Lung (tissue), 12 donors: ENCODE data around the gene CHN1. TPM values are rescaled to one million over a fixed set of nuclear protein-coding genes. Genes with fewer than 3 reads are reported as not detected.

ENCODE experiments used
- ATAC-seq: fragments of 200-7000 bp; cut with Tn5 transposase; one replicate; pipeline ENCODE4 v1.9.1; 2020; ENCODE audit warnings: moderate number of reproducible peaks; ENCODE audit not compliant: insufficient read depth, low FRiP score
- DNase-seq, 3 donors: peaks; one replicate each; pipeline ENCODE4 v3.0.0-alpha.2; 2013 to 2017
- H3K27ac ChIP-seq, 2 donors: one replicate each; pipeline ENCODE4 v1.5.1; 2013; ENCODE audit warnings: mild to moderate bottlenecking in 2 of 2, moderate library complexity in 2 of 2, control low read depth in 1 of 2, inconsistent platforms in 1 of 2, low read depth in 1 of 2, low read length in 1 of 2
- H3K27me3 ChIP-seq, 3 donors: one replicate each; pipeline ENCODE4 v1.5.1; 2013; ENCODE audit warnings: low read length in 2 of 3; ENCODE audit not compliant: control insufficient read depth in 3 of 3, insufficient read depth in 3 of 3
- H3K36me3 ChIP-seq, 4 donors: one replicate each; pipeline ENCODE4 v1.5.1; 2013; ENCODE audit warnings: low read length in 4 of 4, mild to moderate bottlenecking in 1 of 4, moderate library complexity in 1 of 4; ENCODE audit not compliant: control insufficient read depth in 4 of 4, insufficient read depth in 4 of 4
- H3K4me1 ChIP-seq, 5 donors: one replicate each; pipeline ENCODE4 v1.5.1; 2013; ENCODE audit warnings: low read length in 5 of 5, mild to moderate bottlenecking in 2 of 5, moderate library complexity in 1 of 5; ENCODE audit not compliant: control insufficient read depth in 5 of 5, insufficient read depth in 5 of 5
- H3K4me3 ChIP-seq: one replicate; pipeline ENCODE4 v1.5.1; 2013; ENCODE audit warnings: mild to moderate bottlenecking, control low read depth, moderate library complexity
- H3K9ac ChIP-seq, 2 donors: one replicate each; pipeline ENCODE4 v1.5.1; 2013; ENCODE audit warnings: low read length in 2 of 2, control low read depth in 1 of 2; ENCODE audit not compliant: insufficient read depth in 1 of 2
- H3K9me3 ChIP-seq, 4 donors: one replicate each; pipeline ENCODE4 v1.5.1; 2013; ENCODE audit warnings: low read length in 3 of 4, mild to moderate bottlenecking in 1 of 4, moderate library complexity in 1 of 4; ENCODE audit not compliant: control insufficient read depth in 4 of 4, insufficient read depth in 3 of 4
- CTCF ChIP-seq: IDR thresholded peaks from 2 replicates; pipeline ENCODE4 v1.5.1; 2012; ENCODE audit warnings: mild to moderate bottlenecking; ENCODE audit errors: control extremely low read depth, extremely low read depth
- WGBS, 2 donors: extraction: QIAGEN DNeasy Blood & Tissue Kit; methylation state at CpG; one replicate each; pipeline ENCODE4 v1.1.7; 2013; 5-methylcytosine and 5-hydroxymethylcytosine counted together
- polyA plus RNA-seq, 2 donors: library from polyadenylated mRNA; stranded (reverse); fragments of 200-250 nt; gene quantifications; one replicate each; pipeline ENCODE4 v1.2.1, GENCODE V29; 2013
- total RNA-seq, 2 donors: library from RNA; depleted of rRNA in 1 of 2; stranded (reverse); fragments of >200 nt in 1 of 2; gene quantifications; one replicate each; pipeline ENCODE4 v1.2.1, GENCODE V29; 2014 to 2021
- donor health status: control.
- donor health status: control.
- donor health status: Bipolar disorder and iron deficiency.
- donor health status: healthy.
- donor health status: DM: yes; HTN: yes; CAD: no.

Gene CHN1
- total and polyA plus RNA-seq, 4 donors: 6.8 to 80.9 (median 14.5) TPM

- H3K27ac ChIP-seq: no peak overlapping the region
- DNase-seq (peak; percentile 71 to 97 (median 93)), ATAC-seq (peak; percentile 35)
- no peak overlapping the region for H3K4me3 ChIP-seq
- H3K9ac ChIP-seq: peak overlapping the region in 1 of 2 donors; percentile 89
- TF ChIP-seq CTCF: no peak
- no peaks in the 10 kb centered on the region for H3K36me3 ChIP-seq
- WGBS, 2 donors: 46 to 47% methylated on average over 8 of the region's 8 CpGs
- no peaks in the 10 kb centered on the region for H3K27me3 ChIP-seq
- no peaks in the 10 kb centered on the region for H3K9me3 ChIP-seq
- peaks cover 0 to 21% (median 15%) of the 10 kb centered on the region in 5 donors for H3K4me1 ChIP-seq
These were observed 157.9 kb downstream of the CHN1 start for GRCh38 chr2:174846941-174847938.

GRCh38 chr2:174846218-174846617 lies 159.0 kb downstream of the CHN1 start:
- 83 to 89% methylated on average over 1 of the region's 1 CpG for WGBS, 2 donors
- DNase-seq (peak in 2 of 3 donors; percentile 91 to 93), ATAC-seq (no peak)
- no peak overlapping the region for H3K4me3 ChIP-seq
- H3K4me1 ChIP-seq: peaks cover 0 to 29% (median 15%) of the 10 kb centered on the region in 5 donors
- no peak for TF ChIP-seq CTCF
- no peaks in the 10 kb centered on the region for H3K36me3 ChIP-seq
- H3K27me3 ChIP-seq: no peaks in the 10 kb centered on the region
- H3K9me3 ChIP-seq: no peaks in the 10 kb centered on the region
- no peak overlapping the region for H3K27ac ChIP-seq
- peak overlapping the region in 1 of 2 donors; percentile 89 for H3K9ac ChIP-seq

GRCh38 chr2:174844295-174844708 lies 160.9 kb downstream of the CHN1 start:
- H3K4me1 ChIP-seq: peaks cover 0 to 38% (median 15%) of the 10 kb centered on the region in 5 donors
- H3K9ac ChIP-seq: peak overlapping the region in 1 of 2 donors; percentile 89
- H3K27ac ChIP-seq: no peak overlapping the region
- H3K4me3 ChIP-seq: no peak overlapping the region
- H3K9me3 ChIP-seq: no peaks in the 10 kb centered on the region
- ATAC-seq: no peak
- H3K36me3 ChIP-seq: no peaks in the 10 kb centered on the region
- WGBS, 2 donors: 79 to 87% methylated on average over 6 of the region's 6 CpGs
- H3K27me3 ChIP-seq: no peaks in the 10 kb centered on the region
- DNase-seq: peak in 1 of 3 donors; percentile 12
- TF ChIP-seq CTCF: no peak
